ENCODE results near the gene TWSG1. TPM values are rescaled to one million over a fixed set of nuclear protein-coding genes. Genes with fewer than 3 reads are reported as not detected.

The TWSG1 gene
- total and polyA plus RNA-seq, 2 of the 13 experiments (the other 11 are each of a cell fraction or from before 2014, with no cell fraction given) = 6.6 to 9.4 TPM

GRCh38 chr18:9380621-9381395 lies 46.2 kb downstream of the TWSG1 start (continued):
- no peak for TF ChIP-seq LCORL (IDR thresholded peaks at IDR 0.05)
- TF ChIP-seq LCORL (CRISPR knock-in tag; IDR thresholded peaks at IDR 0.05) = no peak
- no peak for TF ChIP-seq ZC3H4 (CRISPR knock-in tag; IDR thresholded peaks at IDR 0.05; ENCODE audit: borderline replicate concordance)
- no peak for TF ChIP-seq NFIC (IDR thresholded peaks at IDR 0.05; ENCODE audit: low read length)
- no peak for TF ChIP-seq ZNF367 (CRISPR knock-in tag; IDR thresholded peaks at IDR 0.05; ENCODE audit: borderline replicate concordance)
- no peak for TF ChIP-seq MIER2 (CRISPR knock-in tag; IDR thresholded peaks at IDR 0.05)
- TF ChIP-seq, protein P1, sequence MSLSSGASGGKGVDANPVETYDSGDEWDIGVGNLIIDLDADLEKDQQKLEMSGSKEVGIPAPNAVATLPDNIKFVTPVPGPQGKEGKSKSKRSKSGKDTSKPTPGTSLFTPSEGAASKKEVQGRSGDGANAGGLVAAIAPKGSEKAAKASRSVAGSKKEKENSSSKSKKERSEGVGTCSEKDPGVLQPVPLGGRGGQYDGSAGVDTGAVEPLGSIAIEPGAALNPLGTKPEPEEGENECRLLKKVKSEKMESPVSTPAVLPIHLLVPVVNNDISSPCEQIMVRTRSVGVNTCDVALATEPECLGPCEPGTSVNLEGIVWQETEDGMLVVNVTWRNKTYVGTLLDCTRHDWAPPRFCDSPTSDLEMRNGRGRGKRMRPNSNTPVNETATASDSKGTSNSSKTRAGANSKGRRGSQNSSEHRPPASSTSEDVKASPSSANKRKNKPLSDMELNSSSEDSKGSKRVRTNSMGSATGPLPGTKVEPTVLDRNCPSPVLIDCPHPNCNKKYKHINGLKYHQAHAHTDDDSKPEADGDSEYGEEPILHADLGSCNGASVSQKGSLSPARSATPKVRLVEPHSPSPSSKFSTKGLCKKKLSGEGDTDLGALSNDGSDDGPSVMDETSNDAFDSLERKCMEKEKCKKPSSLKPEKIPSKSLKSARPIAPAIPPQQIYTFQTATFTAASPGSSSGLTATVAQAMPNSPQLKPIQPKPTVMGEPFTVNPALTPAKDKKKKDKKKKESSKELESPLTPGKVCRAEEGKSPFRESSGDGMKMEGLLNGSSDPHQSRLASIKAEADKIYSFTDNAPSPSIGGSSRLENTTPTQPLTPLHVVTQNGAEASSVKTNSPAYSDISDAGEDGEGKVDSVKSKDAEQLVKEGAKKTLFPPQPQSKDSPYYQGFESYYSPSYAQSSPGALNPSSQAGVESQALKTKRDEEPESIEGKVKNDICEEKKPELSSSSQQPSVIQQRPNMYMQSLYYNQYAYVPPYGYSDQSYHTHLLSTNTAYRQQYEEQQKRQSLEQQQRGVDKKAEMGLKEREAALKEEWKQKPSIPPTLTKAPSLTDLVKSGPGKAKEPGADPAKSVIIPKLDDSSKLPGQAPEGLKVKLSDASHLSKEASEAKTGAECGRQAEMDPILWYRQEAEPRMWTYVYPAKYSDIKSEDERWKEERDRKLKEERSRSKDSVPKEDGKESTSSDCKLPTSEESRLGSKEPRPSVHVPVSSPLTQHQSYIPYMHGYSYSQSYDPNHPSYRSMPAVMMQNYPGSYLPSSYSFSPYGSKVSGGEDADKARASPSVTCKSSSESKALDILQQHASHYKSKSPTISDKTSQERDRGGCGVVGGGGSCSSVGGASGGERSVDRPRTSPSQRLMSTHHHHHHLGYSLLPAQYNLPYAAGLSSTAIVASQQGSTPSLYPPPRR (CRISPR knock-in tag; IDR thresholded peaks at IDR 0.05; ENCODE audit: borderline replicate concordance) = no peak

- ChIA-PET CTCF (ENCODE audit: low intra/inter-chr PET ratio, low total read pairs) (no interaction called here), POLR2A (no interaction called here)
- Histone ChIP-seq H3K4me3 (replicated peaks in 1 of 3; ENCODE audit: insufficient read depth in 1 of 3, low read depth in 2 of 3, low read length in 3 of 3) (no peak overlapping the region), H3K27me3 (ENCODE audit: control insufficient read depth in 1 of 2, insufficient read depth in 2 of 2, low read length in 2 of 2) (no peaks in the 10 kb centered on the region), H3K4me2 (ENCODE audit: low read depth, low read length) (no peak overlapping the region), H3K9me3 (ENCODE audit: low read length) (no peaks in the 10 kb centered on the region), H3K27ac (ENCODE audit: extremely low read length, insufficient read depth, low read length) (no peak overlapping the region), H3K79me2 (ENCODE audit: insufficient read depth, low read length) (no peaks in the 10 kb centered on the region), H3K9ac (ENCODE audit: insufficient read depth, low read depth, low read length) (no peak overlapping the region), H3K4me1 (ENCODE audit: insufficient read depth, low read length) (no peaks in the 10 kb centered on the region), H2AFZ (ENCODE audit: low read length) (no peak overlapping the region), H3K36me3 (replicated peaks in 1 of 2; ENCODE audit: control insufficient read depth in 1 of 2, insufficient read depth in 2 of 2, low read length in 2 of 2) (no peaks in the 10 kb centered on the region), H4K20me1 (ENCODE audit: insufficient read depth, low read length) (no peaks in the 10 kb centered on the region)
- intact Hi-C loops (cut with micrococcal nuclease; ENCODE audit: unreplicated experiment) (no loop called here), in situ Hi-C loops (cut with HindIII; ENCODE audit: extremely low pct_ligation_motif_present, low pct_unique_long_range_greater_than_20kb) (no loop called here)
- FAIRE-seq (no peak), ATAC-seq (no peak), DNase-seq (ENCODE audit: low spot score) (no peak)
- 92% methylated on average over 1 of the region's 1 CpG for WGBS (ENCODE audit: low lambda C conversion rate)
- BruUV-seq (replicated peaks) = no TSS peak
- TF ChIP-seq, protein P2, sequence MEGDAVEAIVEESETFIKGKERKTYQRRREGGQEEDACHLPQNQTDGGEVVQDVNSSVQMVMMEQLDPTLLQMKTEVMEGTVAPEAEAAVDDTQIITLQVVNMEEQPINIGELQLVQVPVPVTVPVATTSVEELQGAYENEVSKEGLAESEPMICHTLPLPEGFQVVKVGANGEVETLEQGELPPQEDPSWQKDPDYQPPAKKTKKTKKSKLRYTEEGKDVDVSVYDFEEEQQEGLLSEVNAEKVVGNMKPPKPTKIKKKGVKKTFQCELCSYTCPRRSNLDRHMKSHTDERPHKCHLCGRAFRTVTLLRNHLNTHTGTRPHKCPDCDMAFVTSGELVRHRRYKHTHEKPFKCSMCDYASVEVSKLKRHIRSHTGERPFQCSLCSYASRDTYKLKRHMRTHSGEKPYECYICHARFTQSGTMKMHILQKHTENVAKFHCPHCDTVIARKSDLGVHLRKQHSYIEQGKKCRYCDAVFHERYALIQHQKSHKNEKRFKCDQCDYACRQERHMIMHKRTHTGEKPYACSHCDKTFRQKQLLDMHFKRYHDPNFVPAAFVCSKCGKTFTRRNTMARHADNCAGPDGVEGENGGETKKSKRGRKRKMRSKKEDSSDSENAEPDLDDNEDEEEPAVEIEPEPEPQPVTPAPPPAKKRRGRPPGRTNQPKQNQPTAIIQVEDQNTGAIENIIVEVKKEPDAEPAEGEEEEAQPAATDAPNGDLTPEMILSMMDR (CRISPR knock-in tag; IDR thresholded peaks at IDR 0.05) = no peak
- TF ChIP-seq MEF2D (CRISPR knock-in tag; IDR thresholded peaks at IDR 0.05) = no peak
- TF ChIP-seq POLR2G (IDR thresholded peaks at IDR 0.05; ENCODE audit: low read depth, low read length) = no peak
- TF ChIP-seq, protein P3, sequence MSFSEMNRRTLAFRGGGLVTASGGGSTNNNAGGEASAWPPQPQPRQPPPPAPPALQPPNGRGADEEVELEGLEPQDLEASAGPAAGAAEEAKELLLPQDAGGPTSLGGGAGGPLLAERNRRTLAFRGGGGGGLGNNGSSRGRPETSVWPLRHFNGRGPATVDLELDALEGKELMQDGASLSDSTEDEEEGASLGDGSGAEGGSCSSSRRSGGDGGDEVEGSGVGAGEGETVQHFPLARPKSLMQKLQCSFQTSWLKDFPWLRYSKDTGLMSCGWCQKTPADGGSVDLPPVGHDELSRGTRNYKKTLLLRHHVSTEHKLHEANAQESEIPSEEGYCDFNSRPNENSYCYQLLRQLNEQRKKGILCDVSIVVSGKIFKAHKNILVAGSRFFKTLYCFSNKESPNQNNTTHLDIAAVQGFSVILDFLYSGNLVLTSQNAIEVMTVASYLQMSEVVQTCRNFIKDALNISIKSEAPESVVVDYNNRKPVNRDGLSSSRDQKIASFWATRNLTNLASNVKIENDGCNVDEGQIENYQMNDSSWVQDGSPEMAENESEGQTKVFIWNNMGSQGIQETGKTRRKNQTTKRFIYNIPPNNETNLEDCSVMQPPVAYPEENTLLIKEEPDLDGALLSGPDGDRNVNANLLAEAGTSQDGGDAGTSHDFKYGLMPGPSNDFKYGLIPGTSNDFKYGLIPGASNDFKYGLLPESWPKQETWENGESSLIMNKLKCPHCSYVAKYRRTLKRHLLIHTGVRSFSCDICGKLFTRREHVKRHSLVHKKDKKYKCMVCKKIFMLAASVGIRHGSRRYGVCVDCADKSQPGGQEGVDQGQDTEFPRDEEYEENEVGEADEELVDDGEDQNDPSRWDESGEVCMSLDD (CRISPR knock-in tag; IDR thresholded peaks at IDR 0.05; ENCODE audit: borderline replicate concordance) = no peak
- TF ChIP-seq GTF2F1 (IDR thresholded peaks at IDR 0.05; ENCODE audit: low read length) = no peak
- no peak for TF ChIP-seq SMARCE1 (IDR thresholded peaks at IDR 0.05; ENCODE audit: borderline replicate concordance)
- no peak for TF ChIP-seq NR0B2 (CRISPR knock-in tag; IDR thresholded peaks at IDR 0.05)
These were observed 52.3 kb downstream of the TWSG1 start for GRCh38 chr18:9386879-9387278.

Measured in HepG2 (cell line).